Stimulated activated CD8-positive, alpha-beta memory T cell treated with anti-CD3 and anti-CD28 coated beads, Interleukin-7, amount 100 ng/mL, for 48 hours (primary cell): Measurements from ENCODE around the gene OSBPL2.

Source experiments
- DNase-seq, 2 donors: peaks; one replicate each; pipeline ENCODE4 v3.0.0-alpha.2; 2020; ENCODE audit warnings: low read depth in 1 of 2; ENCODE audit errors: extremely low read depth in 1 of 2

Gene OSBPL2

DNA sequence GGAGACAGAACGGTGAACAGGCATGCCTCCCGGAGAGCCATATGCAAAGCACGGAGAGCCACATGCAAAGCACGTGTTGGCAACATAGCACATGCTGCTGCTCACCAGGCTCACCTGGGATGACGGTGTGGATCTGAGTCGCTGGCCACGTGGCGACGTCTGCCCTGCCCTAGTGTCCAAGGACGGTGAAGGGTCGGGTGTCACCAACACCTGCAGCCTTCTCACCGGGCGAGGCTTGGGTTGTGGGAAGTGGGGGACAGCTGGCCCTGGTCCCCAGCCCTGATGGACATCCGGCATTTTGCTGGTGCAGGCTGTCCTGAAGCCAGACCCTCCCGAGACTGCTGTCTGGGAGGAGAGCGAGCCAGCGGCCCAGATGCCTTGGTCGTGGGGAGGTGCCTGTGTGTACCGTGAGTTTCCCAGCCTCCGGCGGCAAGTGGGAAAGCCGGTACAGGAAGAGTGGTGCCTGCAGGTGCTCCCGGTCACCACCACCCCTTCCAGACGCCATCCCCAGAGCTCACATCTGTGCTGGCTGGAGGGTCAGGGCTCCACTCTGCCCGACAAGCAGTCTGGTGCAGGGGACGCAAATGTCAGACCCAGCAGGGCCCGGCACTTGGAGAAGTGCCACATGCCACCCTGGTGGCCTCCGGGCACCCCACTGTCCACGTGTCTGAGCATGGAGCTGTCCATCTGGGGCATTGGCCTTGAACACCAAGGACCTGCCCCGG is 58.6 kb downstream of the OSBPL2 start:
- no peak for DNase-seq

DNA sequence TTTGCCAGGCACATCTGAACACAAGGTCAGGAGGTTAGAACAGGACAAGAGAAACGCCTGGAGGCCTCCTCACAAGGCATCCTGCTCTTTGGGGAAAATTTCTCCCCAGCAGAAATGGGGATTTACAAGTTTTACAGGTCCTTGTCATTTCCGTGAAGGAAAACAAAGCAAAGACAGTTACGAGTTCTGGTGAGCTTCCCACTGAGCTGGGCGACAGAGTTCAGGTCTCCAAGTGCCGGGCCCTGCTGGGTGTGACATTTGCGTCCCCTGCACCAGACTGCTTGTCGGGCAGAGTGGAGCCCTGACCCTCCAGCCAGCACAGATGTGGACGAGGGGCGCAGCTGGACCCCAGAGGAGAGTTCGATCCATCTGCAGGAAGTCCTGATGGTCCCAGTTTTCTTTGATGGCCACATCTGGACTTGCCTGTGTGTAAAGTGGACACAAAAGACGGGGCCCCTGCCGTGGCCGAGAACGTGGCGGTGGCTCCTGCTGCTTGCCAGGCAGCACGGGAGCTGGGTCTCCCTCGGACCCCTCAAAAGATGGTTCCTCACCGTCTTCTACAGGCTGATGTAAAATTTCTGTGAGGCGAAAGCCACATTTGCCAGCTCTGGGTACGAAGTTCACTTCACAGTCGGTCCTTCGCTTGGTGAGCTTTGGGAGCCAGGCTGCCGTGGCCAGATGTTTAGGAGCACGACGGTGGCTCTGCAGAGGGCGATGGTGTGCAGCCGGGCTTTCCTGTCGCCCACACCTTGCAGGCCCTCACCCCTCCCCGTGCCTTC is 59.3 kb downstream of the OSBPL2 start:
- no peak for DNase-seq

DNA sequence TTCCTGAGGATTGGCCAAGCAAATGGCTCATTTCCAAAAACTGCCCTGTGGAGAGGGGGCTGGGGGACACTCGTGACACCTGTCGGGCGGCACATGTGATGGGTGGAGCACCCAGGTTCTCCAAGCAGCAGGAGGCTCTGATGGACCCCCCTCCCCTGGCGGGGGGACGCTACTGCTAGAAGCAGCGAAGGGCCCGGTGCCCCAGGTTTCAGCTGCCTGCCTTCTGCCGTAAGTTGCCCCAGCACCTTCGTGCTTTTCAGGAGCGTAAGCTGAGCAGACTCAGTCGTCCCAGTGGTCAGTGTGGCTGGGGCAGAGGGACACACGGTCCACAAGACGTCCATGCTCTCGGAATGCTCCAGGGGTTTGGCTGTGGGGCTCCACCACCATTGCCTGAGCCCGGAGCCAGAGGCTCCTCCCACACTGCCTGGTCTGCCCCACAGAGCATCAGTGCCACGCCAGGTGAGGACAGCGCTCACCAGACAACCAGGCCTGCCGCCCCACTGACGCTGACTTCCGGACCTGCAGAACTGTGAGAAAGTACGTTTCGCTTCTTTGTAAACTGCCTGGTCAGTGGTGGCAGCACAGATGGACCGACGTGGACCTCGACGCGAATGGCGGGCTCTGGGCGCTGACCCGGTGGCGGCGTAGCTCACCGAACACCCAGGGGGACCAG is 60.4 kb downstream of the OSBPL2 start:
- no peak for DNase-seq

DNA sequence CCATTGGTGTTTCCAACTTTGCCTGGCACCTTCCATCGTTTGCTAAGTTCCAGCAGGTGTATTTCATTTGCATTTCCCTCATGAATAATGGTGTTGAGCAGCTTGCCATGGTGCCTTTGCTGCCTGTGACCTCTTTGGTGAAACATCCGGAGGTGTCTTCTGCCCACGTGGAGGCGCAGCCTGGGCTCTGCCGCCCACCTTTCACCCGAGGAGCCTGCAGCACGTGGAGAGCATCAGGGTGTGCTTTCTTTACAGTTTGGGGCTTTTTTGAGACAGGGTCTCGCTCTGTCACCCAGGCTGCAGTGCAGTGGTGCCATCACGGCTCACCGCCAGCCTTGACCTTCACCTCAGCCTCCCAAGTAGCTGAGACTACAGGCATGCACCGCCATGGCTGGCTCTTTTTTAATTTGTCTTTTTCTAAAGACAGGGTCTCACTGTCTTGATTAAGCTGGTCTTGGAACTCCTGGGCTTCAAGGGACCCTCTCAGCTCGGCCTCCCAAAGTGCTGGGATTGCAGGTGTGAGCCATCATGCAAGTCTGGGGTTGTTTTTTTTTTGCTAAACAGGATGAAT is 61.4 kb downstream of the OSBPL2 start:
- DNase-seq: no peak

DNA sequence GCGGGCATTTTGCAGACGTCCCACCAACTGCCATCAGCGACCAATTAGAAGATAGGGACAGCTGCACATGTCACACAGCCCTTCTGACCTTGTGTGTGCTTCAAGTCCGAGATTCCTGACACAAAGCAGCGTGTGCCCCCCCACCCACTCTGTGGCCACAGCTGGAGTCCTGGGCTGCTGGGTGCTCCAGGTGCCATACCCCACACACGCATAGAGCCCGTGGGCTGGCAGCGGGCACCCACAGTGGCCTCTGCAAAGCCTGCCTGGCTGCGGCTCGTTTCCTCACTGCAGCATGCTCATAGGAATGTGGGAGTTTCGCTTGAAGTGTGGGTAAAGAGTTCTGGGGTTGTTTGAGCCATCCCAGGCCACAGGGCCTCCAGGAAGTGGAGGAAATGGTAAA is 62.0 kb downstream of the OSBPL2 start:
- DNase-seq: no peak

DNA sequence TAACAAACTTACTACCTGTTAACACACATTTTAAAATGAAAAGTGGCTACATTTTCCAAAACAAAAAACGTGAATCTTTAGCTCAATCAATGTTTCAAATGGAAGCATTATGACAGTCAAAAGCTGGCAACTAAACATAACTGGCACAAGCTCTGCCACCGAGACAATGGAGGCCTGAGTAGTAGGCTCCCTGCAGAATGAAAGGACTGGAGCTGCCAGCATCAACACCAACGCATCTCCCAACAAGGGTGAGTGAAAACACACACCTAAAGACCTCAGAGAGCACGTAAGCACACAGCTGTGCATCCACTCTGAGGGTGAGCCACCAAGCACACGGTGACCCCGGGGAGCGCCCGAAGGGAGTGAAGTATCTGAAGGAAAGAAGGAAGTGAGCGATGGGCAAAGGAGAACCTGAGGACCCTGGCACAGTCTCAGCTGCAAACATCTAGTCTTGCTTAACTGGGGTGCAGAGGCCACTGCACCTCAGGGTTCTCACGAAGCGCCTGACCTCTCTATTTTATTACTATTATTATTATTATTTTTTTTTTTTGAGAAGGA is 62.9 kb downstream of the OSBPL2 start:
- DNase-seq: no peak

DNA sequence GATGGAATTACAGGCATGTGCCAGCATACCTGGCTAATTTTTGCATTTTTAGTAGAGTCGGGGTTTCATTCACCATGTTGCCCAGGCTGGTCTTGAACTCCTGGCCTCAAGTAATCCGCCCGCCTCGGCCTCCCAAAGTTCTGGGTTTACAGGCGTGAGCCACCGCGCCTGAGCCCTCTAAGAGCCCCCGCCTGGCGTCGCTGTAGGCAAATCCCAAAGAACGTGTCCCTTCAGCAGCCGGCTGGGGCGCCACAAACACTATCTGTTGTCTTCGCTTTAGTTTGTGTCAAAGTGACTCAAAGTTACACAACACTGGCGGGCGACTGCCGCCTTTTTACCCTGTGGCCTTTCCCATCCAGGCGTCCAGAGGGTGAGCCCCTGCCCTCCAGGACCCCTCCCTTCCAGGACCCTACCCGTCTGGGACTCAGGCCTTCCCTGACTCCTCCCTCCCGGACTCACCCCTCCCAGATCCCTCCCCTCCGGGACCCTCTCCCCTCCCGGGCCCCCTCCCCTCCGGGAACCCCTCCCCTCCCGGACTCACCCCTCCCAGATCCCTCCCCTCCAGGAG is 63.5 kb downstream of the OSBPL2 start:
- peak; percentile 78 to 89 for DNase-seq

DNA sequence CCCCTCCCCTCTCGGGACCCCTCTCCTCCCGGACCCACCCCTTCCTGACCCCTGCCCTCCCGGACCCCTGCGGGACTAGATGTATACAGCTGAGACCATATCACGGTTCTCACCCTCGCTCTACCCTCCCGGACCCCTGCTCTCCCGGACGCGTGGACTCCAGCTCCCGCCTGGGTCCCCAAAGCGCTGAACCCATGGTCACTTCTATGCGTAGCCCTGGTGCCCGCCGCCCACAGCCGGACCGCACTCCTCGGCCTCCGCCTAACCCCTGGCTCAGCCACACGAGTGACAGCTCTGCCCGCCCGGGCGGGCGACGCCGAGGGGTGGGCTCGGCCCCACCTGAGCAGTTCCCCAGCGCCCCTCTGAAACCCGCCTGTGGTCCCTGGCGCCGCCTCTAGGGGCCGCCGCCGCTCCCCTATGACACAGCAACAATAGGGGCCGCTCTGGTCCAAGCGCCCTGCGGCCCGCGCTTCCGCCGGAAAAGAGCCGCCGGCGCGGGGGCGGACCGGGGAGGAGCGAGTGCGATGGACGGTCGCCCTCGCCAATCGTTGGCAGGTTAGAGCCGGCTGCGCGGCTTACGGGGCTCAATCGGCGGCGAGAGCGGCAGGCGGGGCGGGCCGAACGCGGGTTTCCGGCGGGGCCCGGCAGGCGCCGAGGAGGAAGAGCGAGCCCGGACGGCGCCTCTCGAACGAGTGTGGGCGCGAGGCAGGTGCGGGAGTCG is 64.2 kb downstream of the OSBPL2 start, which contains the start of gene ADRM1:
ADRM1 (plus strand) TSS at position 657 of the 721 bp plus-strand sequence. CDS start 572 bp downstream, outside the sequence.
- DNase-seq: peak; percentile 90 to 97

DNA sequence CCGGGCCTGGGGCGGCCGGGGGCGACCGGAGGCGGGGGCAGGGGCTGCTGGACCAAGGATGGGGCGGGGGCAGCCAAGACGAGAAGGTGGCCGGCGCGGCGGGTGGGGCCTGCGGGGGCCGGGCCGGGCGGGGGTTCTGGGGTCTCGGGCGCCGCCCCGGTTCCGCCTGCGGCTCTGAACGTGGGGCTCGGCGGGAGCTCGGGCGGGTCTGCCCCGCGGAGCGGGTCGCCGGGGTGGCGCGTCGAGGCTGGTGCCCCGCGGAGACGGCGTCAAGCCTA is 64.7 kb downstream of the OSBPL2 start:
- no peak for DNase-seq

DNA sequence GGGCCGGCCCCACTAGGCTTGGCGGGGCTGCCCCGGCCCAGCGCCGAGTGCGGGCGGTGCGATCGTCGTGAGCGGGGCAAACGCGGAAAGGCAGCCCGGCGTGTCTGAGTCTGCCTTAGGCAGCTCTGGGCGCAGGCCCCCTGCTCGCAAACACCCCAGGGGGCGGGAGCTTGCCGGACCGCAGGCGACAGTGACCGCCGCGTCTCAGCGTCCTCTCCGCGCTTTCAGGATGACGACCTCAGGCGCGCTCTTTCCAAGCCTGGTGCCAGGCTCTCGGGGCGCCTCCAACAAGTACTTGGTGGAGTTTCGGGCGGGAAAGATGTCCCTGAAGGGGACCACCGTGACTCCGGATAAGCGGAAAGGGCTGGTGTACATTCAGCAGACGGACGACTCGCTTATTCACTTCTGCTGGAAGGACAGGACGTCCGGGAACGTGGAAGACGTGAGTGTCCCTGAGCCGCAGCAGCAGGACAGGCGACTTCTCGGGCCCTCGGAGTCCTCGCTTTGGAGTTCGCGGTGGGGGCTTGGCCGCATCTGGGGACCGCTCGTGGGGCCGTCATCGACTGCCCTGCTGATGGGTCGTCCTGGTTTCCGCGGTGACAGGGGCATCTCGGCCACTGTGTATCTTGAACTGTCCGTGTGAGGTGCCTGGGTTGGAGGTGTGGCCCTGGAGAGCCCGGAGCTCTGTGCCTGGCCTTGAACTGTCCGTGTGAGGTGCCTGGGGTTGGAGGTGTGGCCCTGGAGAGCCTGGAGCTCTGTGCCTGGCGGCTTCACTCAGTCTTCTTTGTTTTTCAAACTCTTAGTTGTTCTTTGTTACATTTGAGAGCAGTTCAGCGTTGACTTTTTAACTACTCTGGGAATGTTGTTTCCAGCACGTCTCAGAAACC is 65.3 kb downstream of the OSBPL2 start:
- no peak for DNase-seq

DNA sequence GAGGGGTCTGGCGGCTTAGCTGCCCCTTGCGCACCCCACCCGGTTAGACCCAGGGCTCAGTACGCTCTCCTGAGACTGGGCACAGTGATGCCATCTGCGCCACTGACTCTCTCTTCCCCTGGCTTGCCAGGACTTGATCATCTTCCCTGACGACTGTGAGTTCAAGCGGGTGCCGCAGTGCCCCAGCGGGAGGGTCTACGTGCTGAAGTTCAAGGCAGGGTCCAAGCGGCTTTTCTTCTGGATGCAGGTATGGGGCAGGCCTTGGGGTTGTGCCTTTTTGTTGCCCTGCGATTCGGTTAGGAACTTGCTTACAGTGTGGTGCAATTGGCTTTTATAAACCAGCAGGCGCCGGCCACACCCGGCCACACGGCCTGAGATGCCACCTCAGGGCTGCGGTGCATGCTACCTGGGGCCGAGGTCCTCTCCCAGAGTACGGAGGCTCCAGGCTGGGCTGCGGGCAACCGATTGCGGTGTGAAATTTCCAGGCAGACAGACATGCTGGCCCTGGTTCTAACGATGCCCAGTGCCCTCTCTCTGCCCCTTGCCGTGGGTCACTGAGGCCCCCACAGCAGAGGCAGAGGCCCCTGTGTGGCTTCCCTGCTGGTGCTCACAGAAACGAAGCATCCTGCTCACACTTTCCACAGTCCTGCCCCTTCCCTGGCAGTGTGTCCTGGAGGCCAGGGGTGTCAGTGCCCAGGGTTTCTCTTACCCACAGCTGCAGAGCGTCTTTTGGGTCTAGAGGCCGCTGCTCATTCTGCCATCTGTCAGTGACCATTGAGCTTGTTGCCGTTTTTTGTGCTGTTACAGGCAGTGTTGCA is 66.2 kb downstream of the OSBPL2 start:
- no peak for DNase-seq

DNA sequence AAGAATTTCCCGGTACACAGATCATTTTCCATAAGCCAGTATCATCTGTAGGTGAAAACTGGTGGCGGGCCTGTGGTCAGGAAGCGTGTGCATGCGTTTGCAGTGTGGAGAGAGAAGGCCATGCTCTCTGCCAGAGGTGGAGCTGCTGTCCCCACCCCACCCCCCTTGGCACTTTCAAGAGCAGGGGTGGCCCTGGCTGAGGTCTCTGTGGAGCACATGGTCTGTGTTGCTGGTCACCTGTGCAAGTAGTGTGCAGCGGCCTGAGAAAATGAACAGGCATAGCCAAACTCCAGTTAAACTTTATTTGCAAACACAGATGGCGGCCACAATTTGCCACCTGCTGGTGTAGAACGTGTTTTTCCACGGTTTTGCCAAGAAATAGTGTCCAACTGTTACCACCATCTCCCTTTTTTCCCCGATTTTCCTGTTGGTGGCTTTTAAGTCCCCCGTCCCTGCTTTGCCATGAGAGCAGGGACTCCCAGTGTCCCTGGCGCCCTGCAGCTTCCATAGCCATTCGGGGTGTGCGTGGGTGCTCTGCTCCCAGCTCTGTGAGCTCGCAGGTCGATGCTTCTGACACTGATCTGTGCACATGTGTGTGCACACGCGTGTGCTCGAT is 66.9 kb downstream of the OSBPL2 start:
- no peak for DNase-seq

DNA sequence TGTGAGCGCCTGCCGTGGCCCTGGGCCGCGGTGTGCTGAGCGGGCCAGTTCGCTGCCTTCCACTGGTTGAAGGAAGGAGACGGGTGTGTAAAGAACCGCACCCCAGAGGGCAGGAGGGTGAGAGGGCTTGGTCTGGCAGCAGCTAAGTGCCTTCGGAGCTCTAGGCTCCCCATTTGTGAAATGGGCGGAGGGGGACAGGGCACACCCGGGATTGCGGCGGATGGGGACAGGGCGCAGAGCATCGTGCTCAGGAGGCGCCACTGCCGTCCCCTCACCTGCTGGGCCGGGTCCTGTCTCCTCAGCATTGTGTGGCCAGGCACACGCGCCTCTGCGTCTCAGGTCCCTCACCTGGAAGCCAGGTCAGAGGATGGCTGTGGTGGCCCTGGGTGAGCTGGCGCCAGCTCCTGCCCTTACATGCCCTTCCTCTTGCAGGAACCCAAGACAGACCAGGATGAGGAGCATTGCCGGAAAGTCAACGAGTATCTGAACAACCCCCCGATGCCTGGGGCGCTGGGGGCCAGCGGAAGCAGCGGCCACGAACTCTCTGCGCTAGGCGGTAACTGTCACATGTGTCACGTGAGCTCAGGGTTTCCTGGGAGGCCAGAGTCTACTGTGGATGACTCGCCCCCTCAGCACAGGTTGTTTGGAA is 67.6 kb downstream of the OSBPL2 start:
- DNase-seq: no peak

DNA sequence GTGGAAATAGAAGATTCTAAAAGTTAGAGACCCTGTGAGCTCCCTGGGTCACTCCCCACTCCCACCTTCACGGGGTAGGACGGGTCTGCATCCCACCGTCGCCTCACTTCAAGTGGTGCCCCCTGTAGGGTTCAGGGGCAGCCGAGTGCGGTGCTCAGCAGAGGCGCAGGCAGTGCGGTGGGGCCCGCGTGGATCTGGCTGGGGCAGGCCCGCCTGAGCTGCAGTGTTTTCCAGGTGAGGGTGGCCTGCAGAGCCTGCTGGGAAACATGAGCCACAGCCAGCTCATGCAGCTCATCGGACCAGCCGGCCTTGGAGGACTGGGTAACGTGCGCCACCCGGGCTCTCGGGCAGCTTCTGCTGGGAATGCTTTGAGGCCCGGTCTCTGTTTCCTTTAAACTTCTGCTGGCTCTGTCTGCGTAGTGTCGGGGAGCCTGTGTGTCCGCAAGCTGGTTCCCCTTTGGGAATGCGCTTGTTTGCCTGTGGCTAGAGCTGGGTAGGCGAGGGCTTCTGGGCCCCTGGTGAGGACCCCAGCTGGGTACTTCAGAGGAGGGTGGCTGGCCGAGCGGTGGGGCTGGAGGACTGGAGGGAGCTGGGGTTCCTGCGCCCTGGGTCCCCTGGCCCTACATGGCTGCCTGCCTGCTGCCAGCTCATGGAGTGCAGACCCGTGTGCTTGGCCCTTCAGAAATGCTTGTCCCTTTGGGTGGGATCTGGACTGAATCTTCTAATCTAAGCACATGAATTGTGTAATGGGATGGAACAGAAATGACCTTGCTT is 68.3 kb downstream of the OSBPL2 start:
- DNase-seq: no peak

DNA sequence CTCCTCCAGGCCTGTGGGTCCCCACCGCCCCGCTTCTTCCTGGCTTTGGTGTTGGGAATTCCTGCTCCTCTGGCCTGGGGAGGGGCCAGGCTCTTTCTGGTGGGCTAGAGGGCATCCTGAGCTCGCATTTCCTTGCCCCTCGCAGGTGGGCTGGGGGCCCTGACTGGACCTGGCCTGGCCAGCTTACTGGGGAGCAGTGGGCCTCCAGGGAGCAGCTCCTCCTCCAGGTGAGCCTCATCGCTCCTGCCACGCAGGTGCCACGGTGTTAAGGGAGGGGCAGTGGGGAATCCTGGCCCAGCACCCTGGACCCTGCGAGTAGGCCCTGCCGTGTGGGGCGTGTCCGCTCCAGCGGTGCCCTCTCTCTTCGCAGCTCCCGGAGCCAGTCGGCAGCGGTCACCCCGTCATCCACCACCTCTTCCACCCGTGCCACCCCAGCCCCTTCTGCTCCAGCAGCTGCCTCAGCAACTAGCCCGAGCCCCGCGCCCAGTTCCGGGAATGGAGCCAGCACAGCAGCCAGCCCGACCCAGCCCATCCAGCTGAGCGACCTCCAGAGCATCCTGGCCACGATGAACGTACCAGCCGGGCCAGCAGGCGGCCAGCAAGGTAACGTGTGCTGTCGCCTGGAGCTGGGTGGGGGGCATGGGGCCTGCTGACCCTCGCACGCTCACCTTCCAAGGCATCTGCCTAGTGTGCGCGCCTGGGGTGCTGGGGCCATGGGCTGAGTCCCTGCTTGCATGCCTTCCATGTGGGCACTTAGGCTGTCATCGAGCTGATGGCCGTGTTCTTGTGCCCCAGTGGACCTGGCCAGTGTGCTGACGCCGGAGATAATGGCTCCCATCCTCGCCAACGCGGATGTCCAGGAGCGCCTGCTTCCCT is 69.1 kb downstream of the OSBPL2 start:
- DNase-seq: no peak
